ENCODE results near the gene UMODL1. TPM values are rescaled to one million over a fixed set of nuclear protein-coding genes. Genes with fewer than 3 reads are reported as not detected.

The UMODL1 gene
- total and polyA plus RNA-seq, 2 donors (not counting 3 experiments of a cell fraction or from before 2014, with no cell fraction given) = not detected

DNA sequence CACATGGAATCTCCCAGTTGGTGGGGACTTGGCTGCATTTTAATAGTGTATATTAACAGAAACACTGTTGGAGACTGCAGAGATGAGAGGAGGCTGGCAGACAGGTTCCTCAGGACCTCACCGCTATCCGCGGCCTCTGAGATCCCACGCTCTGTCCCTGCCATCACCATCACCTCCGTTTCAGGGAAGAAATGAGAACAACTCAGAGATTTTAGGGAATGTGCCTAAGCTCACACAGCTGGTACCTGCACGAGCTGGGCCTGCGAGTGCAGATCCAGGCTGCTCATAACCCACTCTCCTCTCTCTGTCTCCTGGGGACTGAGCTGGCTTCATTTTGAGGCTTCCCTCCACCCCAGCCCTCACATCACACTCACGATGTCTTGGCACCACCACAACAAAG, 62.0 kb downstream of the UMODL1 start:
- Histone ChIP-seq H3K4me1 (ENCODE audit: control insufficient read depth, extremely low read depth, insufficient read depth, low read length) (no peaks in the 10 kb centered on the region), H4K20me1 (replicated peaks; ENCODE audit: control insufficient read depth, extremely low read depth, insufficient read depth, low read length) (no peaks in the 10 kb centered on the region), H3K79me2 (ENCODE audit: control insufficient read depth, insufficient read depth, low read length) (no peaks in the 10 kb centered on the region), H3K9me3 (replicated peaks; ENCODE audit: control insufficient read depth, insufficient read depth, low read length) (no peaks in the 10 kb centered on the region), H3K27me3 (ENCODE audit: control insufficient read depth in 2 of 2, insufficient read depth in 2 of 2, low read length in 2 of 2) (peaks cover 0 to 3% of the 10 kb centered on the region in 2 experiments), H3K4me2 (ENCODE audit: insufficient read depth, low read length) (no peak overlapping the region), H3K9me1 (replicated peaks; ENCODE audit: control insufficient read depth, extremely low read depth, insufficient read depth, low read length) (no peaks in the 10 kb centered on the region), H3K9ac (replicated peaks; ENCODE audit: extremely low read depth, insufficient read depth, low read length) (no peak overlapping the region), H3K27ac (ENCODE audit: insufficient read depth, low read depth, low read length) (no peak overlapping the region), H2AFZ (ENCODE audit: low read depth, low read length) (no peak overlapping the region), H3K4me3 (replicated peaks in 1 of 3; ENCODE audit: insufficient read depth in 1 of 3, low read depth in 1 of 3, low read length in 3 of 3) (no peak overlapping the region), H3K36me3 (ENCODE audit: control insufficient read depth in 2 of 2, extremely low read depth in 1 of 2, insufficient read depth in 2 of 2, low read length in 2 of 2) (no peaks in the 10 kb centered on the region)
- TF ChIP-seq POLR2AphosphoS5 (IDR thresholded peaks at IDR 0.05; ENCODE audit: insufficient read depth, low read depth, low read length) (no peak), POLR2A (IDR thresholded peaks at IDR 0.05; ENCODE audit: low read depth, low read length) (no peak), GATA2 (IDR thresholded peaks at IDR 0.05; ENCODE audit: insufficient read depth, insufficient read length, low read depth, low read length) (no peak), JUN (IDR thresholded peaks at IDR 0.05; ENCODE audit: borderline replicate concordance, insufficient read depth, insufficient read length, low read depth) (no peak), FOS (IDR thresholded peaks at IDR 0.05; ENCODE audit: borderline replicate concordance, insufficient read depth, low read length) (no peak), MYC (IDR thresholded peaks at IDR 0.05; ENCODE audit: low read depth, low read length) (no peak), EZH2 (IDR thresholded peaks at IDR 0.05; ENCODE audit: borderline replicate concordance, low read depth, low read length, severe bottlenecking) (no peak)
- TF ChIP-seq, protein P1, sequence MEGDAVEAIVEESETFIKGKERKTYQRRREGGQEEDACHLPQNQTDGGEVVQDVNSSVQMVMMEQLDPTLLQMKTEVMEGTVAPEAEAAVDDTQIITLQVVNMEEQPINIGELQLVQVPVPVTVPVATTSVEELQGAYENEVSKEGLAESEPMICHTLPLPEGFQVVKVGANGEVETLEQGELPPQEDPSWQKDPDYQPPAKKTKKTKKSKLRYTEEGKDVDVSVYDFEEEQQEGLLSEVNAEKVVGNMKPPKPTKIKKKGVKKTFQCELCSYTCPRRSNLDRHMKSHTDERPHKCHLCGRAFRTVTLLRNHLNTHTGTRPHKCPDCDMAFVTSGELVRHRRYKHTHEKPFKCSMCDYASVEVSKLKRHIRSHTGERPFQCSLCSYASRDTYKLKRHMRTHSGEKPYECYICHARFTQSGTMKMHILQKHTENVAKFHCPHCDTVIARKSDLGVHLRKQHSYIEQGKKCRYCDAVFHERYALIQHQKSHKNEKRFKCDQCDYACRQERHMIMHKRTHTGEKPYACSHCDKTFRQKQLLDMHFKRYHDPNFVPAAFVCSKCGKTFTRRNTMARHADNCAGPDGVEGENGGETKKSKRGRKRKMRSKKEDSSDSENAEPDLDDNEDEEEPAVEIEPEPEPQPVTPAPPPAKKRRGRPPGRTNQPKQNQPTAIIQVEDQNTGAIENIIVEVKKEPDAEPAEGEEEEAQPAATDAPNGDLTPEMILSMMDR (IDR thresholded peaks at IDR 0.05; ENCODE audit: extremely low read depth in 1 of 2, insufficient read depth in 1 of 2, low read depth in 1 of 2, low read length in 2 of 2) = no peak
- TF ChIP-seq, protein P2, sequence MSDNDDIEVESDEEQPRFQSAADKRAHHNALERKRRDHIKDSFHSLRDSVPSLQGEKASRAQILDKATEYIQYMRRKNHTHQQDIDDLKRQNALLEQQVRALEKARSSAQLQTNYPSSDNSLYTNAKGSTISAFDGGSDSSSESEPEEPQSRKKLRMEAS (IDR thresholded peaks at IDR 0.05; ENCODE audit: insufficient read depth, insufficient read length) = no peak
- ChIA-PET CTCF (no interaction called here), POLR2A (no interaction called here)
- intact Hi-C loops (cut with micrococcal nuclease) = no loop called here
- no TSS peak for BruUV-seq (replicated peaks)
- dilution Hi-C loops (cut with MboI; ENCODE audit: extremely low pct_ligation_motif_present, low sequenced_read_pairs) = no loop called here
- no peak for FAIRE-seq
- DNase-seq (ENCODE audit: low read depth, low spot score) = no peak

Measured in endothelial cell of umbilical vein (primary cell).